ENCODE results near the gene DLGAP1. TPM values are rescaled to one million over a fixed set of nuclear protein-coding genes. Genes with fewer than 3 reads are reported as not detected.

Gene DLGAP1
- total and polyA plus RNA-seq, 2 of the 8 experiments (the other 6 are each of a cell fraction or from before 2014, with no cell fraction given): 11.8 to 16.9 TPM

GRCh38 chr18:3906116-3906750, 548.9 kb downstream of the DLGAP1 start:
- H2BK12ac ChIP-seq (ENCODE audit: low read depth, low read length): no peak overlapping the region
- H3K79me1 ChIP-seq (ENCODE audit: low read depth, low read length): no peaks in the 10 kb centered on the region; the same call in 1 of the 2 replicates
- no peak overlapping the region for H3K4ac ChIP-seq (replicated peaks; ENCODE audit: insufficient read length, low read depth, low read length)
- no peak overlapping the region for H2BK120ac ChIP-seq (replicated peaks; ENCODE audit: low read depth, low read length)
- no peak overlapping the region for H2BK5ac ChIP-seq (ENCODE audit: low read depth, low read length)
- no peak overlapping the region for H3K9ac ChIP-seq (replicated peaks in 1 of 4; ENCODE audit: extremely low read depth in 1 of 4, low read depth in 3 of 4, low read length in 3 of 4)
- H4K20me1 ChIP-seq (replicated peaks in 1 of 2; ENCODE audit: control insufficient read depth in 1 of 2, insufficient read depth in 2 of 2, low read length in 2 of 2): no peaks in the 10 kb centered on the region
- H3K23me2 ChIP-seq (ENCODE audit: low read depth, low read length): no peaks in the 10 kb centered on the region
- FAIRE-seq (no peak), DNase-seq (ENCODE audit: low read depth in 1 of 2, low spot score in 2 of 2) (no peak)
- H3K56ac ChIP-seq (replicated peaks; ENCODE audit: insufficient read length, low read depth, low read length): no peak overlapping the region
- no peak overlapping the region for H3K23ac ChIP-seq (ENCODE audit: insufficient read length)
- no peak overlapping the region for H3K18ac ChIP-seq (ENCODE audit: extremely low read depth, low read length)
- no peak overlapping the region for H3K14ac ChIP-seq (ENCODE audit: insufficient read length)
- ChIA-PET POLR2A (ENCODE audit: partially characterized antibody) (interaction anchor here (0.5 kb wide), 1 partner anchor 335 kb away, joined by 3 read pairs; no protein-coding TSS in a partner anchor), CTCF (ENCODE audit: partially characterized antibody) (interaction anchor here (0.7 to 1.5 kb wide), 2 partner anchors 10 to 530 kb away, joined by 3 to 4 read pairs; no protein-coding TSS in a partner anchor)
- no peaks in the 10 kb centered on the region for H3K36me3 ChIP-seq (ENCODE audit: control insufficient read depth in 2 of 4, insufficient read depth in 4 of 4, low read length in 3 of 4)
- no peak overlapping the region for H3K4me2 ChIP-seq (ENCODE audit: insufficient read depth in 1 of 2, low read depth in 2 of 2, low read length in 2 of 2)
- H4K5ac ChIP-seq (ENCODE audit: insufficient read length, low read depth, low read length): no peak overlapping the region
- H3K4me1 ChIP-seq (replicated peaks in 1 of 4; ENCODE audit: control insufficient read depth in 3 of 4, insufficient read depth in 4 of 4, low read length in 3 of 4): 0 out of 7 replicates have a peak, but pooled peaks cover 0 to 3% (median 0%) of the 10 kb centered on the region in 4 experiments
- TF ChIP-seq SIN3A (conservative IDR thresholded peaks at IDR 0.05 in 1 of 2, IDR thresholded peaks at IDR 0.05 in 1 of 2; ENCODE audit: low read depth in 1 of 2, low read length in 2 of 2) (no peak), RXRA (IDR thresholded peaks at IDR 0.05; ENCODE audit: insufficient read depth, low read depth, low read length) (no peak), POLR2A (IDR thresholded peaks at IDR 0.05; ENCODE audit: control extremely low read depth in 1 of 2, low read depth in 2 of 2, low read length in 2 of 2) (no peak), TBP (IDR thresholded peaks at IDR 0.05; ENCODE audit: low read depth, low read length) (no peak), TAF7 (optimal IDR thresholded peaks at IDR 0.05; ENCODE audit: borderline replicate concordance, low read depth, low read length) (no peak)
- no peak overlapping the region for H2BK20ac ChIP-seq (ENCODE audit: low read length)
- H3K27ac ChIP-seq (ENCODE audit: low read depth, low read length): no peak overlapping the region
- H4K91ac ChIP-seq (replicated peaks; ENCODE audit: insufficient read length, low read length): no peak overlapping the region
- H3K9me3 ChIP-seq (ENCODE audit: insufficient read depth in 2 of 2, low read depth in 1 of 2, low read length in 1 of 2): no peaks in the 10 kb centered on the region
- no peak overlapping the region for H2BK15ac ChIP-seq (ENCODE audit: low read length)
- H2AFZ ChIP-seq (ENCODE audit: low read length): no peak overlapping the region
- H4K8ac ChIP-seq (ENCODE audit: extremely low read depth, insufficient read depth, low read length): no peak overlapping the region
- WGBS, 2 experiments (ENCODE audit: extremely low coverage in 1 of 2, insufficient coverage in 1 of 2, insufficient read length in 1 of 2, insufficient replicate concordance in 2 of 2, low coverage in 1 of 2, low lambda C conversion rate in 2 of 2, missing lambda C conversion rate in 1 of 2): 78% methylated on average over 3 of the region's 3 CpGs; no CpG with 5 or more reads in 1 of the 2 experiments
- H3K79me2 ChIP-seq (ENCODE audit: control insufficient read depth in 1 of 2, insufficient read depth in 2 of 2, low read length in 2 of 2): no peaks in the 10 kb centered on the region
- no peaks in the 10 kb centered on the region for H3K27me3 ChIP-seq (replicated peaks in 1 of 4; ENCODE audit: control insufficient read depth in 3 of 4, extremely low read depth in 1 of 4, insufficient read depth in 3 of 4, low read length in 3 of 4)
- no peak overlapping the region for H2AK5ac ChIP-seq (ENCODE audit: low read depth, low read length)
- no peak overlapping the region for H3K4me3 ChIP-seq (ENCODE audit: extremely low read depth in 1 of 4, insufficient read depth in 2 of 4, low read depth in 3 of 4, low read length in 4 of 4)
